ENCODE measurements around the gene ACOD1. TPM values are rescaled to one million over a fixed set of nuclear protein-coding genes. Genes with fewer than 3 reads are reported as not detected.

The ACOD1 gene
- total and polyA plus RNA-seq, 10 of the 15 experiments (the other 5 are each of a cell fraction or from before 2014, with no cell fraction given), result not detected

- Histone ChIP-seq H2AFZ (ENCODE audit: control insufficient read depth, low read depth, low read length) (no peak overlapping the region), H3K4me1 (ENCODE audit: control insufficient read depth, insufficient read depth, low read length) (no peaks in the 10 kb centered on the region), H3K36me3 (ENCODE audit: control insufficient read depth in 2 of 2, insufficient read depth in 2 of 2, low read length in 1 of 2) (no peaks in the 10 kb centered on the region), H3K27ac (ENCODE audit: control insufficient read depth, insufficient read depth) (no peak overlapping the region), H3K9me3 (replicated peaks; ENCODE audit: control insufficient read depth, insufficient read depth, low read length) (no peaks in the 10 kb centered on the region), H3K27me3 (replicated peaks in 1 of 2; ENCODE audit: control insufficient read depth in 2 of 2, insufficient read depth in 2 of 2, low read length in 1 of 2) (no peaks in the 10 kb centered on the region), H3K79me2 (ENCODE audit: control insufficient read depth, insufficient read depth, low read length) (no peaks in the 10 kb centered on the region), H3K4me3 (no peak overlapping the region), H3K9ac (ENCODE audit: control insufficient read depth, insufficient read depth, low read length) (no peak overlapping the region), H3K4me2 (ENCODE audit: control insufficient read depth, insufficient read depth) (no peak overlapping the region), H4K20me1 (ENCODE audit: control insufficient read depth, insufficient read depth) (no peaks in the 10 kb centered on the region)
- ChIA-PET CTCF (no interaction called here), RAD21 (ENCODE audit: unreplicated experiment) (no interaction called here), SMC1A (ENCODE audit: uncharacterized antibody, unreplicated experiment) (interaction anchor here (1.0 to 1.3 kb wide), 3 partner anchors 8 to 27 kb away, joined by 3 to 5 read pairs (median 4); no protein-coding TSS in a partner anchor), POLR2A (no interaction called here)
- DNase-seq (ENCODE audit: low read depth, low spot score), result no peak
- TF ChIP-seq ZNF274 (IDR thresholded peaks at IDR 0.05; ENCODE audit: insufficient read depth, insufficient read length) (no peak), PAX5 (IDR thresholded peaks at IDR 0.05; ENCODE audit: borderline replicate concordance, low read depth, low read length) (no peak), IRF4 (IDR thresholded peaks at IDR 0.05; ENCODE audit: low read depth, low read length) (no peak), RBBP5 (conservative IDR thresholded peaks at IDR 0.05) (no peak), IRF3 (IDR thresholded peaks at IDR 0.05) (no peak), CBFB (IDR thresholded peaks at IDR 0.05; ENCODE audit: low read depth) (no peak), HDGF (IDR thresholded peaks at IDR 0.05) (no peak), ZBTB33 (IDR thresholded peaks at IDR 0.05) (no peak), YY1 (IDR thresholded peaks at IDR 0.05; ENCODE audit: low read depth, low read length) (no peak), BRCA1 (IDR thresholded peaks at IDR 0.05; ENCODE audit: low read depth, low read length) (no peak), KAT2A (conservative IDR thresholded peaks at IDR 0.05; ENCODE audit: control insufficient read depth, low read depth, low read length) (no peak), E4F1 (IDR thresholded peaks at IDR 0.05; ENCODE audit: borderline replicate concordance, partially characterized antibody) (no peak), USF1 (IDR thresholded peaks at IDR 0.05; ENCODE audit: borderline replicate concordance, extremely low read length, insufficient read depth, low read depth, low read length) (no peak), FOXM1 (IDR thresholded peaks at IDR 0.05; ENCODE audit: low read depth, low read length) (no peak), BACH1 (IDR thresholded peaks at IDR 0.05; ENCODE audit: borderline replicate concordance) (no peak), SUZ12 (IDR thresholded peaks at IDR 0.05; ENCODE audit: unreplicated experiment) (no peak), RELA (IDR thresholded peaks at IDR 0.05; ENCODE audit: borderline replicate concordance, partially characterized antibody) (no peak)
- in situ Hi-C loops (cut with MboI), result no loop called here
- intact Hi-C loops (cut with micrococcal nuclease; ENCODE audit: unreplicated experiment), result no loop called here
- BruUV-seq (replicated peaks), result no TSS peak
- FAIRE-seq, result no peak
- 33% methylated on average over 4 of the region's 4 CpGs for WGBS (ENCODE audit: insufficient coverage, insufficient replicate concordance, low lambda C conversion rate, missing lambda C conversion rate)
- no peak for ATAC-seq
Measured at GRCh38 chr13:76932076-76932475, 16.2 kb upstream of the ACOD1 start.

Measured in GM12878 (cell line).